ENCODE data around the gene S100A6.

Gene S100A6

DNA sequence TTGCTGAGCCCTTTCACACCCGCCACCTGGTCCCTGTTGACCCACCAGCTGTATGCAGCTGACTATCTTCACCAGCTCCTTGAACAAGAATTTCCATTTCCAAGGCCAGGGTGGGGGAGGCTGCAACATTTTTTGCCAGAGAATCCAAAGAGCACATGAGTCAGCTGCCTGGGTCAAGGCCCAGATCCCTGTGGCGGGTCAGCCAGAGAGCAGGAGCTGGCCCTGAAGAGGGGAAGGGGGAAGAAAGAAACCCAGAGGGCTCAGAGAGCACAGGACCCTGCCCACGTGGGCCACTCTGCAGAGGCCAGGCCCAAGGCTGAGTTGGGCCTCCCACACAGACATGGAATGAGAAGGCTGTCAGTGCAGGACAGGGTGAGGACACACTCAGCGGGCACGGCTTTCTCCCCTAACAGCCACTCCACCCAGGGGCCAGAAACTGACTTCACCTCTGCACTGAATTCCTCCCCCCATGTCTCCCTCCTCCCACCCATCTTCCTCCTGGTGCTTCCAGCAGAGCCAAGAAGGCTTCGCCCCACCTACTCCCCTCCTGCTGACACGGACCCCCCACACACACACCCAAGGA lies 28.9 kb downstream of the S100A6 start:
- TF ChIP-seq, protein P1, sequence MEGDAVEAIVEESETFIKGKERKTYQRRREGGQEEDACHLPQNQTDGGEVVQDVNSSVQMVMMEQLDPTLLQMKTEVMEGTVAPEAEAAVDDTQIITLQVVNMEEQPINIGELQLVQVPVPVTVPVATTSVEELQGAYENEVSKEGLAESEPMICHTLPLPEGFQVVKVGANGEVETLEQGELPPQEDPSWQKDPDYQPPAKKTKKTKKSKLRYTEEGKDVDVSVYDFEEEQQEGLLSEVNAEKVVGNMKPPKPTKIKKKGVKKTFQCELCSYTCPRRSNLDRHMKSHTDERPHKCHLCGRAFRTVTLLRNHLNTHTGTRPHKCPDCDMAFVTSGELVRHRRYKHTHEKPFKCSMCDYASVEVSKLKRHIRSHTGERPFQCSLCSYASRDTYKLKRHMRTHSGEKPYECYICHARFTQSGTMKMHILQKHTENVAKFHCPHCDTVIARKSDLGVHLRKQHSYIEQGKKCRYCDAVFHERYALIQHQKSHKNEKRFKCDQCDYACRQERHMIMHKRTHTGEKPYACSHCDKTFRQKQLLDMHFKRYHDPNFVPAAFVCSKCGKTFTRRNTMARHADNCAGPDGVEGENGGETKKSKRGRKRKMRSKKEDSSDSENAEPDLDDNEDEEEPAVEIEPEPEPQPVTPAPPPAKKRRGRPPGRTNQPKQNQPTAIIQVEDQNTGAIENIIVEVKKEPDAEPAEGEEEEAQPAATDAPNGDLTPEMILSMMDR (IDR thresholded peaks at IDR 0.05) = no peak
- H3K27me3 Mint-ChIP-seq (ENCODE audit: low read depth, poor library complexity) = peaks cover 14% of the 10 kb centered on the region
- no peak for DNase-seq
- H3K4me1 Mint-ChIP-seq = peaks cover 30% of the 10 kb centered on the region
- no peaks in the 10 kb centered on the region for H3K9me3 Mint-ChIP-seq
- no peaks in the 10 kb centered on the region for H3K36me3 Mint-ChIP-seq (ENCODE audit: low read depth)
- H3K4me3 Mint-ChIP-seq = no peak overlapping the region
- H3K27ac Mint-ChIP-seq = no peak overlapping the region

DNA sequence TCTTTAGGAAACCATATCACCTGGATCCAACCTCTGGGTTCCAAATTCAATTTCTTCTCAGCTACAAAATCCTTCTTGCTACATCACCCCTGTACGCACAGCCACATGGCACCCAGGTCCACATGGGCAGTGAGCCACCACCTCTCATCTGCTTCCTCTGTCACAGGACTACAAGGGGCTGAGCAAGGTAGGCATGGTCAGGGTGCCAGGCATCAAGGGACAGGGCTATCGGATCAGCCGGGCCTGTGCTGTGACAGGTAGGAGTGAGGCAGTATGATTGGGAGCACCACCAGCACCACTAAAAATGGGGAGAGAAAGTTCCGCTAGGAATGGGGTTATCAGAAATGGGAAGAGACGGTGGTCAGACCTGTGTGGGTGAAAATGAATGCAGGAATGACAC lies 29.4 kb downstream of the S100A6 start:
- Mint-ChIP-seq H3K4me3 (no peak overlapping the region), H3K27ac (no peak overlapping the region), H3K36me3 (ENCODE audit: low read depth) (no peaks in the 10 kb centered on the region), H3K4me1 (peaks cover 28% of the 10 kb centered on the region), H3K27me3 (ENCODE audit: low read depth, poor library complexity) (peaks cover 14% of the 10 kb centered on the region), H3K9me3 (no peaks in the 10 kb centered on the region)
- TF ChIP-seq, protein P1 (IDR thresholded peaks at IDR 0.05) = no peak
- no peak for DNase-seq

DNA sequence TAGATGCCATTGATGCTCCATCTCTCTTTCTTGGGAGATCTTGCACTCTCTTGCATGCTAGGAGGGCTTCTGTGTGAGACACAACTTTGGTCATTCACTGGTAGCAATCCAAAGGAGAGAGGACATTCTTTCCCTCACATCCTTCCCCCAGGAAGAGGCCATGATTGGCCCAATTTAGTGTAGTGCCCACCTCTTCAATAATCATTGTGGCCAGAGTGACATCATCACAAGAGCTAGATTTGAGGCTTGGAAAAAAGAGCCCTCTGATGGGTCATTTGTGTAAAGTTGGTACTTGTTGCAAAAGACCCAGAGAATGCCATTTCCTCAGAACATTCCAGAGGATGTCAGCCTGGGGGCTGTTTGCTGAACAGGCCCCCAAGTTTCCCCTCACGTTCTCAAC lies 30.2 kb downstream of the S100A6 start:
- no peak overlapping the region for H3K27ac Mint-ChIP-seq
- H3K27me3 Mint-ChIP-seq (ENCODE audit: low read depth, poor library complexity) = peaks cover 17% of the 10 kb centered on the region
- H3K36me3 Mint-ChIP-seq (ENCODE audit: low read depth) = no peaks in the 10 kb centered on the region
- TF ChIP-seq, protein P1 (IDR thresholded peaks at IDR 0.05) = no peak
- no peak overlapping the region for H3K4me3 Mint-ChIP-seq
- H3K9me3 Mint-ChIP-seq = no peaks in the 10 kb centered on the region
- DNase-seq = no peak
- H3K4me1 Mint-ChIP-seq = peaks cover 20% of the 10 kb centered on the region

DNA sequence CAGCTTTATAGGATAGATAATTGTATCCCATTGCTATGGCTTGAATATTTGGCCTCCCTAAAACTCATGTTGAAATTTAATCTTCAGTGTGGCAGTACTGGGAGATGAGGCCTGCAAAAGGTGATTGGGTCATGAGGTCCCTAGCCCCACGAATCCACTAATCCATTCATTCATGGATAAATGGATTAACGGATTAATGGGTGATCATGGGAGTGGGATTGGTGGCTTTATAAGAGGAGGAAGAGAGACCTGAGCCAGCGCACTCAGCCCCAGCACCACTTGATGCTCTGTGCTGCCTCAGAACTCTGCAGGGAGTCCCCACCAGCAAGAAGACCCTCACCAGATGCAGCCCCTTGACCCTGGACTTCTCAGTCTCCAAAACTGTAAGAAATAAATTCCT lies 32.0 kb downstream of the S100A6 start:
- Mint-ChIP-seq H3K9me3 (no peaks in the 10 kb centered on the region), H3K27ac (no peak overlapping the region), H3K4me1 (peaks cover 25% of the 10 kb centered on the region), H3K27me3 (ENCODE audit: low read depth, poor library complexity) (peaks cover 24% of the 10 kb centered on the region), H3K4me3 (no peak overlapping the region), H3K36me3 (ENCODE audit: low read depth) (no peaks in the 10 kb centered on the region)
- TF ChIP-seq, protein P1 (IDR thresholded peaks at IDR 0.05) = no peak
- no peak for DNase-seq

DNA sequence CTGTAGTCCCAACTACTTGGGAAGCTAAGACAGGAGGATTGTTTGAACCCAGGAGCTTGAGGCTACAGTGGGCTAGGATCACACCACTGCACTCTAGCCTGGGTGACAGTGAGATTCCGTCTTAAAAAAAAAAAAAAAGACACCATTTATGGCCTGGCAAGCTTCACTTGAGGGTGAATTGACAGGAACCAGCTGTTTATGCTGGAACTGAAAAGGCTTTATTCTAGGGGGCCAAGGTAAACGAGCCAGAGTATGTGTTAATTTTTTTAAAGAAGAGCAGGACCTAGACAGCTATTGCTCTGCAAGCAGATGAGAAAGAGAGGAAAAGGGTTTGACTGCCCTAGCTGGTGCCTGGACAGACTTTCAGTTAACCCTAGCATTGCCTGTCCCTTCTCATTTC lies 37.0 kb downstream of the S100A6 start:
- TF ChIP-seq, protein P1 (IDR thresholded peaks at IDR 0.05) = no peak
- Mint-ChIP-seq H3K9me3 (no peaks in the 10 kb centered on the region), H3K4me1 (peaks cover 18% of the 10 kb centered on the region), H3K36me3 (ENCODE audit: low read depth) (no peaks in the 10 kb centered on the region), H3K4me3 (no peak overlapping the region), H3K27me3 (ENCODE audit: low read depth, poor library complexity) (peaks cover 28% of the 10 kb centered on the region), H3K27ac (no peak overlapping the region)
- no peak for DNase-seq

DNA sequence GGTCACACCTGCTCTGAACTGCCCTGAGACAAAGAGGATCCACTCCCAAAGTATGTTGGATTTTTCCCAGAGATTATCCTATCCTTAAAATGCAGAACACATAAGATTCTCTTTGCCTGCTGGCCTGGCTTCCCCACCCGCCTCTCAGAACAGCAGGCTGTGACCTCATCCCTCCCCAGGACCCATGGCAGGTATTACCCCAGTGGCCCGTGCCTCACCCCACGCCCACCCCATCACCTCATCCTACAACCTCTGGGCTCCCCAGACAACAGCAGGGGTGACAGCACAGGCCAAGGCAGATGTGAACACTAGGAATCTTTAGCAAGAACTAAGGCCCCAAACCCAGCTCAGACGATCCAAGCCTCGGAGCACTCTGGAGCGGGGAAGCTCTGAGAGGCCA lies 40.3 kb downstream of the S100A6 start:
- H3K4me3 Mint-ChIP-seq = peak overlapping the region; percentile 39
- no peaks in the 10 kb centered on the region for H3K9me3 Mint-ChIP-seq
- TF ChIP-seq, protein P1 (IDR thresholded peaks at IDR 0.05) = no peak
- no peaks in the 10 kb centered on the region for H3K36me3 Mint-ChIP-seq (ENCODE audit: low read depth)
- H3K27ac Mint-ChIP-seq = peak overlapping the region; percentile 84
- peaks cover 35% of the 10 kb centered on the region for H3K27me3 Mint-ChIP-seq (ENCODE audit: low read depth, poor library complexity)
- no peak for DNase-seq
- peaks cover 28% of the 10 kb centered on the region for H3K4me1 Mint-ChIP-seq
